Activated naive CD4-positive, alpha-beta T cell treated with anti-CD3 and anti-CD28 coated beads, Interleukin-2, amount 10 ng/mL, durations not matched to agents 7 days and 5 days (primary cell): Measurements from ENCODE around the gene HSD3B1.

Source experiments
- CTCF ChIA-PET: fragments of 350-600 bp; sonication (Branson Sonifier 250); formaldehyde crosslinking; loops from one replicate; lab custom pipeline; 2021; ENCODE audit warnings: antibody characterized with exemption; lab: Charles Lee
- DNase-seq: peaks from one replicate; pipeline ENCODE4 v3.0.0-alpha.2; 2020
- H3K27ac Mint-ChIP-seq: one replicate; pipeline ENCODE4 v1.8.0; 2021; ENCODE audit warnings: mild to moderate bottlenecking, moderate library complexity, mixed read lengths
- H3K27me3 Mint-ChIP-seq: one replicate; pipeline ENCODE4 v1.8.0; 2021; ENCODE audit warnings: mild to moderate bottlenecking, mixed read lengths
- H3K36me3 Mint-ChIP-seq: one replicate; pipeline ENCODE4 v1.8.0; 2021; ENCODE audit warnings: mixed read lengths
- H3K4me1 Mint-ChIP-seq: one replicate; pipeline ENCODE4 v1.8.0; 2021; ENCODE audit warnings: mixed read lengths
- H3K4me3 Mint-ChIP-seq: one replicate; pipeline ENCODE4 v1.8.0; 2021; ENCODE audit warnings: mild to moderate bottlenecking, moderate library complexity, mixed read lengths
- H3K9me3 Mint-ChIP-seq: one replicate; pipeline ENCODE4 v1.8.0; 2021; ENCODE audit warnings: mixed read lengths

The HSD3B1 gene

GRCh38 chr1:119506941-119507340 lies at the start of gene HSD3B1:
HSD3B1 (plus strand) TSS chr1:119507210; CDS start chr1:119507477, 267 bp downstream.
- peaks cover 14% of the 10 kb centered on the region for H3K27me3 Mint-ChIP-seq
- no peak within 1 kb of the TSS for H3K27ac Mint-ChIP-seq
- H3K9me3 Mint-ChIP-seq: no peaks in the 10 kb centered on the region
- no peak for DNase-seq
- CTCF ChIA-PET: no interaction called here
- no peaks in the 10 kb centered on the region for H3K36me3 Mint-ChIP-seq
- no peak within 1 kb of the TSS for H3K4me3 Mint-ChIP-seq
- no peaks in the 10 kb centered on the region for H3K4me1 Mint-ChIP-seq

GRCh38 chr1:119462964-119463363 lies 44.0 kb upstream of the HSD3B1 start:
- DNase-seq: no peak
- CTCF ChIA-PET: interaction anchor here (0.8 kb wide), 1 partner anchor 9 kb away, joined by 3 read pairs; no protein-coding TSS in a partner anchor
- H3K4me1 Mint-ChIP-seq: no peaks in the 10 kb centered on the region
- no peaks in the 10 kb centered on the region for H3K9me3 Mint-ChIP-seq
- no peak overlapping the region for H3K4me3 Mint-ChIP-seq
- H3K27me3 Mint-ChIP-seq: peaks cover 10% of the 10 kb centered on the region
- no peaks in the 10 kb centered on the region for H3K36me3 Mint-ChIP-seq
- no peak overlapping the region for H3K27ac Mint-ChIP-seq

- Mint-ChIP-seq H3K4me1 (no peaks in the 10 kb centered on the region), H3K9me3 (no peaks in the 10 kb centered on the region), H3K27me3 (peaks cover 10% of the 10 kb centered on the region), H3K36me3 (no peaks in the 10 kb centered on the region), H3K4me3 (no peak overlapping the region), H3K27ac (no peak overlapping the region)
- CTCF ChIA-PET: no interaction called here
- DNase-seq: no peak
These were observed 43.4 kb upstream of the HSD3B1 start for GRCh38 chr1:119463569-119463968.

GRCh38 chr1:119466445-119466844 lies 40.6 kb upstream of the HSD3B1 start:
- CTCF ChIA-PET: interaction anchor here (1.2 kb wide), 1 partner anchor 8 kb away, joined by 3 read pairs; no protein-coding TSS in a partner anchor
- Mint-ChIP-seq H3K9me3 (no peaks in the 10 kb centered on the region), H3K4me1 (no peaks in the 10 kb centered on the region), H3K27me3 (peaks cover 15% of the 10 kb centered on the region), H3K27ac (no peak overlapping the region), H3K36me3 (no peaks in the 10 kb centered on the region), H3K4me3 (no peak overlapping the region)
- no peak for DNase-seq

GRCh38 chr1:119467219-119467618 lies 39.8 kb upstream of the HSD3B1 start:
- no peaks in the 10 kb centered on the region for H3K36me3 Mint-ChIP-seq
- CTCF ChIA-PET: no interaction called here
- DNase-seq: no peak
- no peak overlapping the region for H3K4me3 Mint-ChIP-seq
- no peak overlapping the region for H3K27ac Mint-ChIP-seq
- peaks cover 15% of the 10 kb centered on the region for H3K27me3 Mint-ChIP-seq
- H3K9me3 Mint-ChIP-seq: no peaks in the 10 kb centered on the region
- no peaks in the 10 kb centered on the region for H3K4me1 Mint-ChIP-seq

GRCh38 chr1:119467857-119468668 lies 38.9 kb upstream of the HSD3B1 start:
- Mint-ChIP-seq H3K27ac (no peak overlapping the region), H3K36me3 (no peaks in the 10 kb centered on the region), H3K27me3 (peaks cover 15% of the 10 kb centered on the region), H3K4me1 (no peaks in the 10 kb centered on the region), H3K4me3 (no peak overlapping the region), H3K9me3 (no peaks in the 10 kb centered on the region)
- CTCF ChIA-PET: no interaction called here
- no peak for DNase-seq

GRCh38 chr1:119469741-119470140 lies 37.3 kb upstream of the HSD3B1 start:
- CTCF ChIA-PET: no interaction called here
- Mint-ChIP-seq H3K9me3 (no peaks in the 10 kb centered on the region), H3K4me3 (no peak overlapping the region), H3K27me3 (peaks cover 15% of the 10 kb centered on the region), H3K36me3 (no peaks in the 10 kb centered on the region), H3K4me1 (no peaks in the 10 kb centered on the region), H3K27ac (no peak overlapping the region)
- DNase-seq: no peak

- H3K27ac Mint-ChIP-seq: no peak overlapping the region
- no peaks in the 10 kb centered on the region for H3K36me3 Mint-ChIP-seq
- no peaks in the 10 kb centered on the region for H3K9me3 Mint-ChIP-seq
- no peak for DNase-seq
- peaks cover 15% of the 10 kb centered on the region for H3K27me3 Mint-ChIP-seq
- CTCF ChIA-PET: no interaction called here
- no peaks in the 10 kb centered on the region for H3K4me1 Mint-ChIP-seq
- no peak overlapping the region for H3K4me3 Mint-ChIP-seq
These were observed 36.6 kb upstream of the HSD3B1 start for GRCh38 chr1:119470377-119470776.

- H3K27me3 Mint-ChIP-seq: peaks cover 19% of the 10 kb centered on the region
- no peak for DNase-seq
- no peak overlapping the region for H3K4me3 Mint-ChIP-seq
- H3K4me1 Mint-ChIP-seq: no peaks in the 10 kb centered on the region
- H3K9me3 Mint-ChIP-seq: no peaks in the 10 kb centered on the region
- no peaks in the 10 kb centered on the region for H3K36me3 Mint-ChIP-seq
- no peak overlapping the region for H3K27ac Mint-ChIP-seq
- CTCF ChIA-PET: no interaction called here
These were observed 36.1 kb upstream of the HSD3B1 start for GRCh38 chr1:119470958-119471357.

- DNase-seq: no peak
- no peak overlapping the region for H3K27ac Mint-ChIP-seq
- no peaks in the 10 kb centered on the region for H3K36me3 Mint-ChIP-seq
- CTCF ChIA-PET: no interaction called here
- H3K9me3 Mint-ChIP-seq: no peaks in the 10 kb centered on the region
- H3K4me1 Mint-ChIP-seq: no peaks in the 10 kb centered on the region
- H3K27me3 Mint-ChIP-seq: peaks cover 22% of the 10 kb centered on the region
- no peak overlapping the region for H3K4me3 Mint-ChIP-seq
These were observed 35.4 kb upstream of the HSD3B1 start for GRCh38 chr1:119471566-119471965.

- Mint-ChIP-seq H3K36me3 (no peaks in the 10 kb centered on the region), H3K9me3 (no peaks in the 10 kb centered on the region)
- CTCF ChIA-PET: no interaction called here
These were observed 34.8 kb upstream of the HSD3B1 start for GRCh38 chr1:119472080-119472818.

GRCh38 chr1:119472819-119473175 lies 34.2 kb upstream of the HSD3B1 start:
- no peak overlapping the region for H3K27ac Mint-ChIP-seq
- CTCF ChIA-PET: no interaction called here
- H3K4me1 Mint-ChIP-seq: no peaks in the 10 kb centered on the region
- no peak overlapping the region for H3K4me3 Mint-ChIP-seq
- no peak for DNase-seq
- no peaks in the 10 kb centered on the region for H3K36me3 Mint-ChIP-seq
- H3K9me3 Mint-ChIP-seq: no peaks in the 10 kb centered on the region
- peaks cover 13% of the 10 kb centered on the region for H3K27me3 Mint-ChIP-seq

More at GRCh38 chr1:119472080-119472818, 34.8 kb upstream of the HSD3B1 start:
- DNase-seq: no peak
- no peaks in the 10 kb centered on the region for H3K4me1 Mint-ChIP-seq
- peaks cover 16% of the 10 kb centered on the region for H3K27me3 Mint-ChIP-seq
- H3K27ac Mint-ChIP-seq: no peak overlapping the region
- H3K4me3 Mint-ChIP-seq: no peak overlapping the region

GRCh38 chr1:119475866-119476439 lies 31.1 kb upstream of the HSD3B1 start:
- Mint-ChIP-seq H3K27me3 (peaks cover 6% of the 10 kb centered on the region), H3K36me3 (no peaks in the 10 kb centered on the region), H3K4me3 (no peak overlapping the region), H3K27ac (no peak overlapping the region), H3K9me3 (no peaks in the 10 kb centered on the region), H3K4me1 (no peaks in the 10 kb centered on the region)
- peak; percentile 54 for DNase-seq
- CTCF ChIA-PET: interaction anchor here (1.2 to 1.6 kb wide), 2 partner anchors 190 to 201 kb away, joined by 4 to 6 read pairs; no protein-coding TSS in a partner anchor

GRCh38 chr1:119477710-119478109 lies 29.3 kb upstream of the HSD3B1 start:
- Mint-ChIP-seq H3K9me3 (no peaks in the 10 kb centered on the region), H3K27me3 (peaks cover 6% of the 10 kb centered on the region), H3K4me1 (no peaks in the 10 kb centered on the region), H3K27ac (no peak overlapping the region), H3K36me3 (no peaks in the 10 kb centered on the region), H3K4me3 (no peak overlapping the region)
- CTCF ChIA-PET: no interaction called here
- DNase-seq: no peak
